Aorta (tissue), 5 donors: ENCODE data around the gene ZNF740. TPM values are rescaled to one million over a fixed set of nuclear protein-coding genes. Genes with fewer than 3 reads are reported as not detected.

ENCODE experiments used
- ATAC-seq: fragments of 200-7000 bp; cut with Tn5 transposase; one replicate; pipeline ENCODE4 v1.9.1; 2022; ENCODE audit warnings: moderate library complexity; ENCODE audit not compliant: low FRiP score
- DNase-seq, 2 donors: peaks; one replicate each; pipeline ENCODE4 v3.0.0-alpha.2; 2020
- H3K27ac ChIP-seq, 2 donors: one replicate each; pipeline ENCODE4 v1.5.1; 2013; ENCODE audit warnings: low read length in 2 of 2, mild to moderate bottlenecking in 2 of 2, moderate library complexity in 2 of 2, control low read depth in 1 of 2, inconsistent platforms in 1 of 2, low read depth in 1 of 2
- H3K27me3 ChIP-seq, 2 donors: one replicate each; pipeline ENCODE4 v1.6.1; 2013; ENCODE audit warnings: control low read depth in 1 of 2, low read length in 1 of 2, mild to moderate bottlenecking in 1 of 2, moderate library complexity in 1 of 2; ENCODE audit not compliant: insufficient read depth in 2 of 2, control insufficient read depth in 1 of 2
- H3K36me3 ChIP-seq, 2 donors: one replicate each; pipeline ENCODE4 v1.6.1; 2013; ENCODE audit warnings: control low read depth in 1 of 2, low read length in 1 of 2, mild to moderate bottlenecking in 1 of 2; ENCODE audit not compliant: insufficient read depth in 2 of 2, control insufficient read depth in 1 of 2
- H3K4me1 ChIP-seq, 2 donors: one replicate each; pipeline ENCODE4 v1.6.1; 2013; ENCODE audit warnings: low read length in 2 of 2, control low read depth in 1 of 2, mild to moderate bottlenecking in 1 of 2, moderate library complexity in 1 of 2; ENCODE audit not compliant: insufficient read depth in 2 of 2, control insufficient read depth in 1 of 2
- H3K4me3 ChIP-seq, 2 donors: one replicate each; pipeline ENCODE4 v1.5.1; 2013; ENCODE audit warnings: low read length in 2 of 2, control low read depth in 1 of 2, mild to moderate bottlenecking in 1 of 2
- H3K9me3 ChIP-seq: one replicate; pipeline ENCODE4 v1.6.1; 2013; ENCODE audit warnings: mild to moderate bottlenecking, low read length; ENCODE audit not compliant: control insufficient read depth
- WGBS, 2 donors: extraction: QIAGEN DNeasy Blood & Tissue Kit; methylation state at CpG; one replicate each; pipeline ENCODE4 v1.1.7; 2013; 5-methylcytosine and 5-hydroxymethylcytosine counted together
- intact Hi-C, 2 donors: fragments of 100-400 bp; cut with DNase I; formaldehyde crosslinking; loops; one replicate each; pipeline versions ENCODE4 v1.14.2 to v1.15.0; 2022
- polyA plus RNA-seq, 2 donors: library from polyadenylated mRNA; stranded (reverse); fragments of 200-250 nt; gene quantifications; one replicate each; pipeline ENCODE4 v1.2.3, GENCODE V29; 2013
- total RNA-seq, 2 donors: library from RNA; stranded (reverse); fragmentation: NEBNext Ultra II Directional; extraction: Animal tissue kit (Norgen Biotek cat#: 25700); gene quantifications; one replicate each; pipeline ENCODE4 v1.2.1, GENCODE V29; 2021
- donor health status: healthy with polysubstance abuse.
- donor health status: Bipolar disorder and iron deficiency.
- donor health status: DM: no; HTN: no; CAD: no.
- donor health status: DM: no; HTN: no; CAD: no.
- donor health status: DM: yes; HTN: yes; CAD: no.

The ZNF740 gene
- total and polyA plus RNA-seq, 4 donors: 4.1 to 46.3 (median 24.8) TPM

- H3K4me1 ChIP-seq: no peaks in the 10 kb centered on the region
- H3K27me3 ChIP-seq: no peaks in the 10 kb centered on the region
- 84% methylated on average over 13 of the region's 13 CpGs for WGBS, 2 donors
- H3K4me3 ChIP-seq: no peak overlapping the region
- ATAC-seq (no peak), DNase-seq (no peak)
- no peak overlapping the region for H3K27ac ChIP-seq
- intact Hi-C loops: loop anchor here (2.0 kb wide), 3 partner anchors 39 to 75 kb away; a partner anchor contains a TSS
- H3K36me3 ChIP-seq: peaks cover 0 to 7% of the 10 kb centered on the region in 2 donors
- no peaks in the 10 kb centered on the region for H3K9me3 ChIP-seq
Observed at GRCh38 chr12:53211476-53212381, 31.2 kb downstream of the ZNF740 start.

- no peak overlapping the region for H3K27ac ChIP-seq
- H3K9me3 ChIP-seq: no peaks in the 10 kb centered on the region
- ATAC-seq (no peak), DNase-seq (peak; percentile 42 to 71)
- WGBS, 2 donors: 53 to 57% methylated on average over 12 of the region's 12 CpGs
- no peaks in the 10 kb centered on the region for H3K27me3 ChIP-seq
- H3K36me3 ChIP-seq: peaks cover 0 to 7% of the 10 kb centered on the region in 2 donors
- intact Hi-C loops: loop anchor here (1.0 to 2.0 kb wide), 4 partner anchors 38 to 74 kb away; a partner anchor contains a TSS
- no peak overlapping the region for H3K4me3 ChIP-seq
- H3K4me1 ChIP-seq: no peaks in the 10 kb centered on the region
Observed at GRCh38 chr12:53212931-53213330, 32.4 kb downstream of the ZNF740 start.

GRCh38 chr12:53213348-53213747 lies 32.8 kb downstream of the ZNF740 start:
- ATAC-seq: peak; percentile 79
- 9% methylated on average over 14 of the region's 14 CpGs for WGBS, 2 donors
- no peak overlapping the region for H3K4me3 ChIP-seq

GRCh38 chr12:53214221-53214620 lies 33.7 kb downstream of the ZNF740 start:
- no peak overlapping the region for H3K4me3 ChIP-seq

More at GRCh38 chr12:53213348-53213747, 32.8 kb downstream of the ZNF740 start:
- no peak overlapping the region for H3K27ac ChIP-seq
- no peaks in the 10 kb centered on the region for H3K27me3 ChIP-seq
- peaks cover 0 to 7% of the 10 kb centered on the region in 2 donors for H3K36me3 ChIP-seq
- H3K4me1 ChIP-seq: no peaks in the 10 kb centered on the region
- peak; percentile 89 to 94 for DNase-seq
- intact Hi-C loops: loop anchor here (1.0 to 2.0 kb wide), 4 partner anchors 37 to 74 kb away; a partner anchor contains a TSS
- no peaks in the 10 kb centered on the region for H3K9me3 ChIP-seq

GRCh38 chr12:53214687-53215455 lies 34.3 kb downstream of the ZNF740 start:
- no peak overlapping the region for H3K27ac ChIP-seq
- no peak for ATAC-seq
- no peaks in the 10 kb centered on the region for H3K27me3 ChIP-seq
- intact Hi-C loops: no loop called here
- no peak overlapping the region for H3K4me3 ChIP-seq
- 59 to 62% methylated on average over 12 of the region's 12 CpGs for WGBS, 2 donors
- peak; percentile 69 to 79 for DNase-seq
- no peaks in the 10 kb centered on the region for H3K4me1 ChIP-seq
- no peaks in the 10 kb centered on the region for H3K9me3 ChIP-seq
- H3K36me3 ChIP-seq: peaks cover 0 to 7% of the 10 kb centered on the region in 2 donors

More at GRCh38 chr12:53214221-53214620, 33.7 kb downstream of the ZNF740 start:
- Histone ChIP-seq H3K36me3 (peaks cover 0 to 7% of the 10 kb centered on the region in 2 donors), H3K9me3 (no peaks in the 10 kb centered on the region), H3K27me3 (no peaks in the 10 kb centered on the region), H3K27ac (no peak overlapping the region), H3K4me1 (no peaks in the 10 kb centered on the region)
- intact Hi-C loops: no loop called here
- ATAC-seq: no peak
- DNase-seq: peak in 1 of 2 donors; percentile 19
- WGBS, 2 donors: 76% methylated on average over 5 of the region's 5 CpGs

GRCh38 chr12:53215497-53215896 lies 35.0 kb downstream of the ZNF740 start:
- Histone ChIP-seq H3K4me1 (no peaks in the 10 kb centered on the region), H3K27me3 (no peaks in the 10 kb centered on the region), H3K36me3 (peaks cover 0 to 7% of the 10 kb centered on the region in 2 donors), H3K27ac (no peak overlapping the region), H3K9me3 (no peaks in the 10 kb centered on the region), H3K4me3 (no peak overlapping the region)
- WGBS, 2 donors: 75 to 77% methylated on average over 8 of the region's 8 CpGs
- intact Hi-C loops: no loop called here
- DNase-seq (peak; percentile 44 to 62), ATAC-seq (no peak)

GRCh38 chr12:53217051-53217930 lies 36.8 kb downstream of the ZNF740 start:
- ATAC-seq: no peak
- Histone ChIP-seq H3K27ac (peak overlapping the region in 1 of 2 donors; percentile 17), H3K9me3 (no peaks in the 10 kb centered on the region), H3K4me1 (no peaks in the 10 kb centered on the region), H3K36me3 (peaks cover 0 to 4% of the 10 kb centered on the region in 2 donors), H3K27me3 (no peaks in the 10 kb centered on the region), H3K4me3 (no peak overlapping the region)
- intact Hi-C loops: no loop called here
- 58 to 64% methylated on average over 19 of the region's 19 CpGs for WGBS, 2 donors
- DNase-seq: peak; percentile 70 to 86

GRCh38 chr12:53217931-53218307 lies 37.4 kb downstream of the ZNF740 start:
- Histone ChIP-seq H3K9me3 (no peaks in the 10 kb centered on the region), H3K36me3 (peaks cover 0 to 4% of the 10 kb centered on the region in 2 donors), H3K4me3 (no peak overlapping the region), H3K27ac (peak overlapping the region in 1 of 2 donors; percentile 17), H3K27me3 (no peaks in the 10 kb centered on the region), H3K4me1 (no peaks in the 10 kb centered on the region)
- 14 to 24% methylated on average over 3 of the region's 3 CpGs for WGBS, 2 donors
- intact Hi-C loops: no loop called here
- DNase-seq (peak in 1 of 2 donors; percentile 69), ATAC-seq (no peak)
